ENCODE results near the gene NSG1. TPM values are rescaled to one million over a fixed set of nuclear protein-coding genes. Genes with fewer than 3 reads are reported as not detected.
"Not testable (repeated sequence)": the region's sequence is repeated elsewhere in the genome, so short reads cannot be mapped to it uniquely, and the experiment has no call there.

Gene NSG1
- total and polyA plus RNA-seq, 9 of the 15 experiments (the other 6 are each of a cell fraction or from before 2014, with no cell fraction given) = not detected

DNA sequence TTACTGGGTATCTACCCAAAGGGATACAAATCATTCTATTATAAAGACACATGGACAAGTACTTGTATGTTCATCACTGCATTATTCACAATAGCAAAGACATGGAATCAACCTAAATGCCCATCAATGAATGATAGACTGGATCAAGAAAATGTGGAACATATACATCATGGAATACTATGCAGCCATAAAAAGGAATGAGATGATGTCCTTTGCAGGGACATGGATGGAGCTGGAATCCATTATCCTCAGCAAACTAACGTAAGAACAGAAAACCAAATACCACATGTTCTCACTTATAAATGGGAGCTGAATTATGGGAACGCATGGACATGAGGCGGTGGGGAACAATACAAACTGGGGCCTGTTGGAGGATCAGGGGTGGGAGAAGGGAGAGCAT lies 78.3 kb downstream of the NSG1 start:
- in situ Hi-C loops (cut with MboI); H3K4me3 ChIP-seq; BruUV-seq (replicated peaks); H3K4me1 ChIP-seq (replicated peaks in 1 of 2; ENCODE audit: control insufficient read depth in 2 of 2, insufficient read depth in 2 of 2, low read length in 2 of 2); H2AFZ ChIP-seq (ENCODE audit: low read depth, low read length); CTCF ChIA-PET (ENCODE audit: low intra/inter-chr PET ratio); H3K9ac ChIP-seq (ENCODE audit: insufficient read depth in 1 of 2, low read depth in 2 of 2, low read length in 2 of 2); DNase-seq (ENCODE audit: extremely low read depth in 1 of 4, low spot score in 3 of 4); H3K4me2 ChIP-seq (ENCODE audit: insufficient read depth, low read length); H3K9me3 ChIP-seq (replicated peaks; ENCODE audit: control insufficient read depth, insufficient read depth, low read depth, low read length); intact Hi-C loops (cut with micrococcal nuclease); H4K20me1 ChIP-seq (replicated peaks; ENCODE audit: control insufficient read depth, insufficient read depth, low read length); FAIRE-seq; H3K27ac ChIP-seq (ENCODE audit: extremely low read depth, low read depth, low read length); H3K27me3 ChIP-seq (ENCODE audit: control insufficient read depth in 2 of 2, insufficient read depth in 2 of 2, low read length in 2 of 2); H3K79me2 ChIP-seq (ENCODE audit: control insufficient read depth, insufficient read depth, low read length); H3K9me1 ChIP-seq (ENCODE audit: control insufficient read depth, insufficient read depth, low read length); ATAC-seq: not testable (repeated sequence)
- POLR2A ChIA-PET = interaction anchor here (1.5 kb wide), 1 partner anchor 38 kb away, joined by 4 read pairs; no protein-coding TSS in a partner anchor
- TF ChIP-seq ZNF146 (CRISPR knock-in tag; IDR thresholded peaks at IDR 0.05; ENCODE audit: unreplicated experiment) = peak; percentile 65
- 97% methylated on average over 3 of the region's 3 CpGs for WGBS (ENCODE audit: insufficient coverage, low coverage, missing lambda C conversion rate)
- H3K36me3 ChIP-seq (ENCODE audit: control insufficient read depth, insufficient read depth, low read length) = peaks cover 32% of the 10 kb centered on the region; the same call in 2 of the 3 replicates

Other genes with a start within 250 kb of the NSG1 start
- gene OTOP1, start 160.2 kb upstream of the NSG1 start, total RNA-seq (2014; rRNA removed) = not detected in 2 replicates
- not detected in 2 replicates for gene OTOP1, start 160.2 kb upstream of the NSG1 start, total RNA-seq (2014; rRNA removed; fragmentation: Illumina TruSeq; extraction: Trizol)
- not detected in 2 replicates for gene OTOP1, start 160.2 kb upstream of the NSG1 start, total RNA-seq (2015; rRNA removed; fragmentation: Illumina TruSeq; extraction: Trizol)
- gene OTOP1, start 160.2 kb upstream of the NSG1 start, total RNA-seq (2021) = not detected in 2 replicates
- gene OTOP1, start 160.2 kb upstream of the NSG1 start, polyA plus RNA-seq (2011; rRNA removed) = not detected in 2 replicates
- gene OTOP1, start 160.2 kb upstream of the NSG1 start, polyA plus RNA-seq (2014; fragmentation: Illumina TruSeq; extraction: Trizol) = not detected in 2 replicates
- not detected for gene OTOP1, start 160.2 kb upstream of the NSG1 start, polyA plus RNA-seq (2014; fragmentation: Nextera tagmentation; extraction: Ambion mirVana)
- not detected in 2 replicates for gene OTOP1, start 160.2 kb upstream of the NSG1 start, polyA plus RNA-seq (2014; rRNA removed)
- gene TMEM128, start 138.9 kb upstream of the NSG1 start, total RNA-seq (2014; rRNA removed) = 10.0 and 11.1 TPM in 2 replicates
- gene TMEM128, start 138.9 kb upstream of the NSG1 start, total RNA-seq (2014; rRNA removed; fragmentation: Illumina TruSeq; extraction: Trizol) = 19.6 and 21.6 TPM in 2 replicates
- gene TMEM128, start 138.9 kb upstream of the NSG1 start, total RNA-seq (2015; rRNA removed; fragmentation: Illumina TruSeq; extraction: Trizol) = 11.5 and 12.0 TPM in 2 replicates
- 14.8 and 15.3 TPM in 2 replicates for gene TMEM128, start 138.9 kb upstream of the NSG1 start, total RNA-seq (2021)
- gene TMEM128, start 138.9 kb upstream of the NSG1 start, polyA plus RNA-seq (2011; rRNA removed) = 32.0 and 40.0 TPM in 2 replicates
- gene TMEM128, start 138.9 kb upstream of the NSG1 start, polyA plus RNA-seq (2014; fragmentation: Illumina TruSeq; extraction: Trizol) = 13.8 and 14.3 TPM in 2 replicates
- 10 to 100 TPM in 1 of 2 experiments, 1 to 10 TPM in 1; 9.1 to 11.1 TPM for gene TMEM128, start 138.9 kb upstream of the NSG1 start, polyA plus RNA-seq (2014; fragmentation: Nextera tagmentation; extraction: Ambion mirVana)
- gene TMEM128, start 138.9 kb upstream of the NSG1 start, polyA plus RNA-seq (2014; rRNA removed) = 23.8 and 29.1 TPM in 2 replicates
- gene LYAR, start 96.9 kb upstream of the NSG1 start, total RNA-seq (2014; rRNA removed) = 121 and 133 TPM in 2 replicates
- gene LYAR, start 96.9 kb upstream of the NSG1 start, total RNA-seq (2014; rRNA removed; fragmentation: Illumina TruSeq; extraction: Trizol) = 154 and 156 TPM in 2 replicates
- gene LYAR, start 96.9 kb upstream of the NSG1 start, total RNA-seq (2015; rRNA removed; fragmentation: Illumina TruSeq; extraction: Trizol) = 165 and 172 TPM in 2 replicates
- gene LYAR, start 96.9 kb upstream of the NSG1 start, total RNA-seq (2021) = 72.9 and 73.4 TPM in 2 replicates
- gene LYAR, start 96.9 kb upstream of the NSG1 start, polyA plus RNA-seq (2011; rRNA removed) = 28.9 and 44.5 TPM in 2 replicates
- gene LYAR, start 96.9 kb upstream of the NSG1 start, polyA plus RNA-seq (2014; fragmentation: Illumina TruSeq; extraction: Trizol) = 128 and 166 TPM in 2 replicates
- gene LYAR, start 96.9 kb upstream of the NSG1 start, polyA plus RNA-seq (2014; fragmentation: Nextera tagmentation; extraction: Ambion mirVana) = 10 to 100 TPM; 28.3 to 28.9 TPM
- gene LYAR, start 96.9 kb upstream of the NSG1 start, polyA plus RNA-seq (2014; rRNA removed) = 112 and 127 TPM in 2 replicates
- 3.2 and 7.0 TPM in 2 replicates for gene ZBTB49, start 96.9 kb upstream of the NSG1 start, total RNA-seq (2014; rRNA removed)
- gene ZBTB49, start 96.9 kb upstream of the NSG1 start, total RNA-seq (2014; rRNA removed; fragmentation: Illumina TruSeq; extraction: Trizol) = 4.2 and 5.6 TPM in 2 replicates
- 3.9 and 4.6 TPM in 2 replicates for gene ZBTB49, start 96.9 kb upstream of the NSG1 start, total RNA-seq (2015; rRNA removed; fragmentation: Illumina TruSeq; extraction: Trizol)
- 2.9 and 3.6 TPM in 2 replicates for gene ZBTB49, start 96.9 kb upstream of the NSG1 start, total RNA-seq (2021)
- gene ZBTB49, start 96.9 kb upstream of the NSG1 start, polyA plus RNA-seq (2011; rRNA removed) = 4.4 and 4.7 TPM in 2 replicates
- 4.2 and 4.4 TPM in 2 replicates for gene ZBTB49, start 96.9 kb upstream of the NSG1 start, polyA plus RNA-seq (2014; fragmentation: Illumina TruSeq; extraction: Trizol)
- under 1 TPM; 0.49 to 0.69 TPM for gene ZBTB49, start 96.9 kb upstream of the NSG1 start, polyA plus RNA-seq (2014; fragmentation: Nextera tagmentation; extraction: Ambion mirVana)
- gene ZBTB49, start 96.9 kb upstream of the NSG1 start, polyA plus RNA-seq (2014; rRNA removed) = 5.6 and 8.0 TPM in 2 replicates
- 18.5 and 22.7 TPM in 2 replicates for gene STX18, start 154.9 kb downstream of the NSG1 start, total RNA-seq (2014; rRNA removed)
- gene STX18, start 154.9 kb downstream of the NSG1 start, total RNA-seq (2014; rRNA removed; fragmentation: Illumina TruSeq; extraction: Trizol) = 26.3 and 28.2 TPM in 2 replicates
- 22.7 and 22.8 TPM in 2 replicates for gene STX18, start 154.9 kb downstream of the NSG1 start, total RNA-seq (2015; rRNA removed; fragmentation: Illumina TruSeq; extraction: Trizol)
- gene STX18, start 154.9 kb downstream of the NSG1 start, total RNA-seq (2021) = 20.3 and 20.6 TPM in 2 replicates
- 21.5 and 24.9 TPM in 2 replicates for gene STX18, start 154.9 kb downstream of the NSG1 start, polyA plus RNA-seq (2011; rRNA removed)
- gene STX18, start 154.9 kb downstream of the NSG1 start, polyA plus RNA-seq (2014; fragmentation: Illumina TruSeq; extraction: Trizol) = 30.9 and 41.7 TPM in 2 replicates
- gene STX18, start 154.9 kb downstream of the NSG1 start, polyA plus RNA-seq (2014; fragmentation: Nextera tagmentation; extraction: Ambion mirVana) = 1 to 10 TPM; 6.2 to 6.7 TPM
- gene STX18, start 154.9 kb downstream of the NSG1 start, polyA plus RNA-seq (2014; rRNA removed) = 22.8 and 23.1 TPM in 2 replicates